ENCODE data around the gene TOMM6.

Gene TOMM6

GRCh38 chr6:41826343-41827022 lies 39.0 kb downstream of the TOMM6 start:
- no peak for DNase-seq

GRCh38 chr6:41832263-41832662 lies 44.8 kb downstream of the TOMM6 start:
- DNase-seq: no peak

- DNase-seq: no peak
Measured at GRCh38 chr6:41836022-41836659, 48.6 kb downstream of the TOMM6 start.

DNA sequence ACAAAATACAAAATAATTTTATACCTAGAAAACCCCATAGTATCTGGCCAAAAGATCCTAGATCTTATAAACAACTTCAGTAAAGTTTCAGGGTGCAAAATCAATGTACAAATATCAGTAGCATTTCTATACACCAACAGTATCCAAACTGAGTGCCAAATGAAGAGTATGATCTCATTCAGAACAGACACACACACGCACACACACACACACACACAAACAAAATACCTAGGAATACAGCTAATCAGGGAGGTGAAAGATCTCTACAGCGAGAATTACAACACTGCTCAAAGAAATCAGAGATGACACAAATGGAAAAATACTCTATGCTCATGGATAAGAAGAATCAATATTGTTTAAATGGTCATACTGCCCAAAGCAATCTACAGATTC lies 49.2 kb downstream of the TOMM6 start:
- DNase-seq: no peak

Measured in CD4-positive, alpha-beta T cell treated with Interleukin-10 for 1 hour (primary cell).